ENCODE data around the gene GNPDA2.

DNA sequence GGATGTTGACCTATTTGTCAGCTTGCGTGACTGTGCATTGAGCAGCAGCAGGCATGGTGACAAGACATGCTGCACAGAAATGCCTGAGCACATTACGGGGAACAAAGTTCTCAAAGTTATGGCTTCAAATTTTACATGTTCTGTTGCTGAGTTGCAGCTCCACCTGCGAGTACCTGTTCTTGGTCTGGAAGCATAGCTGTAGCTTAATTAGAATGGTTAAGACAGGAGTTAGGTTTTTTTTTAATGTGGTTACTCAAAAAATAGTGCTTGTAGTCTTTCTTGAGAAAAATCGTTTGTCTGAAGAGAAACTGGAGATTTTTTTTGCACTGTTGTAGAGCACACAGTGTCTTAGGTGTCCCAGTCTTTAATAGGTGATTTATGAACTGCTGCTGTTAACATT, 38.8 kb upstream of the GNPDA2 start:
- TF ChIP-seq POLR2A (IDR thresholded peaks at IDR 0.05): no peak
- TF ChIP-seq, protein P1, sequence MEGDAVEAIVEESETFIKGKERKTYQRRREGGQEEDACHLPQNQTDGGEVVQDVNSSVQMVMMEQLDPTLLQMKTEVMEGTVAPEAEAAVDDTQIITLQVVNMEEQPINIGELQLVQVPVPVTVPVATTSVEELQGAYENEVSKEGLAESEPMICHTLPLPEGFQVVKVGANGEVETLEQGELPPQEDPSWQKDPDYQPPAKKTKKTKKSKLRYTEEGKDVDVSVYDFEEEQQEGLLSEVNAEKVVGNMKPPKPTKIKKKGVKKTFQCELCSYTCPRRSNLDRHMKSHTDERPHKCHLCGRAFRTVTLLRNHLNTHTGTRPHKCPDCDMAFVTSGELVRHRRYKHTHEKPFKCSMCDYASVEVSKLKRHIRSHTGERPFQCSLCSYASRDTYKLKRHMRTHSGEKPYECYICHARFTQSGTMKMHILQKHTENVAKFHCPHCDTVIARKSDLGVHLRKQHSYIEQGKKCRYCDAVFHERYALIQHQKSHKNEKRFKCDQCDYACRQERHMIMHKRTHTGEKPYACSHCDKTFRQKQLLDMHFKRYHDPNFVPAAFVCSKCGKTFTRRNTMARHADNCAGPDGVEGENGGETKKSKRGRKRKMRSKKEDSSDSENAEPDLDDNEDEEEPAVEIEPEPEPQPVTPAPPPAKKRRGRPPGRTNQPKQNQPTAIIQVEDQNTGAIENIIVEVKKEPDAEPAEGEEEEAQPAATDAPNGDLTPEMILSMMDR (IDR thresholded peaks at IDR 0.05): no peak
- no peak for TF ChIP-seq EP300 (IDR thresholded peaks at IDR 0.05)

Measured in tibial nerve (tissue), 4 donors.